Peyer's patch (tissue), 4 donors: ENCODE measurements around the gene PIAS4. TPM values are rescaled to one million over a fixed set of nuclear protein-coding genes. Genes with fewer than 3 reads are reported as not detected.

Experiments used
- DNase-seq, 3 donors: peaks; one replicate each; pipeline ENCODE4 v3.0.0-alpha.2; 2017 to 2019
- H3K27ac ChIP-seq, 4 donors: fragments of 200-600 bp; sonication (generic); one replicate each; pipeline ENCODE4 v1.5.1; 2016 to 2019
- H3K27me3 ChIP-seq, 2 donors: fragments of 200-600 bp; sonication (generic); one replicate each; pipeline ENCODE4 v1.5.1; 2019
- H3K36me3 ChIP-seq, 3 donors: fragments of 200-600 bp; sonication (generic); one replicate each; pipeline ENCODE4 v1.5.1; 2016 to 2019
- H3K4me1 ChIP-seq, 4 donors: fragments of 200-600 bp; sonication (generic); one replicate each; pipeline ENCODE4 v1.5.1; 2016 to 2019
- H3K4me3 ChIP-seq, 4 donors: fragments of 200-600 bp; sonication (generic); 1 replicate in 3 of 4; 2 replicates in 1 of 4; pipeline ENCODE4 v1.5.1; 2016 to 2019; ENCODE audit warnings: mild to moderate bottlenecking in 1 of 4
- H3K9me3 ChIP-seq, 4 donors: fragments of 200-600 bp; sonication (generic); one replicate each; pipeline ENCODE4 v1.5.1; 2016 to 2019; ENCODE audit warnings: mild to moderate bottlenecking in 1 of 4
- POLR2A ChIP-seq, 2 donors: fragments of 450-650 bp; IDR thresholded peaks; one replicate each; pipeline ENCODE4 v1.5.1; 2017; ENCODE audit warnings: antibody characterized with exemption in 2 of 2, mild to moderate bottlenecking in 2 of 2, moderate library complexity in 2 of 2
- total RNA-seq, 4 donors: library from RNA; depleted of rRNA; stranded (reverse); fragments of >200 nt; gene quantifications; one replicate each; pipeline ENCODE4 v1.1.0, GENCODE V29; 2016
- TF ChIP-seq, protein P1 (sequence below), 6 experiments: fragments of 450-650 bp in 4 of 6; fragments of 200-600 bp in 2 of 6; sonication (generic) in 1 of 6; IDR thresholded peaks; one replicate each; pipeline ENCODE4 v1.5.1; 2017 to 2019; ENCODE audit warnings: antibody characterized with exemption in 6 of 6, mild to moderate bottlenecking in 3 of 6, moderate library complexity in 1 of 6

The PIAS4 gene
- total RNA-seq, 4 donors from 2014 or later = 15.9 to 47.9 (median 24.2) TPM

DNA sequence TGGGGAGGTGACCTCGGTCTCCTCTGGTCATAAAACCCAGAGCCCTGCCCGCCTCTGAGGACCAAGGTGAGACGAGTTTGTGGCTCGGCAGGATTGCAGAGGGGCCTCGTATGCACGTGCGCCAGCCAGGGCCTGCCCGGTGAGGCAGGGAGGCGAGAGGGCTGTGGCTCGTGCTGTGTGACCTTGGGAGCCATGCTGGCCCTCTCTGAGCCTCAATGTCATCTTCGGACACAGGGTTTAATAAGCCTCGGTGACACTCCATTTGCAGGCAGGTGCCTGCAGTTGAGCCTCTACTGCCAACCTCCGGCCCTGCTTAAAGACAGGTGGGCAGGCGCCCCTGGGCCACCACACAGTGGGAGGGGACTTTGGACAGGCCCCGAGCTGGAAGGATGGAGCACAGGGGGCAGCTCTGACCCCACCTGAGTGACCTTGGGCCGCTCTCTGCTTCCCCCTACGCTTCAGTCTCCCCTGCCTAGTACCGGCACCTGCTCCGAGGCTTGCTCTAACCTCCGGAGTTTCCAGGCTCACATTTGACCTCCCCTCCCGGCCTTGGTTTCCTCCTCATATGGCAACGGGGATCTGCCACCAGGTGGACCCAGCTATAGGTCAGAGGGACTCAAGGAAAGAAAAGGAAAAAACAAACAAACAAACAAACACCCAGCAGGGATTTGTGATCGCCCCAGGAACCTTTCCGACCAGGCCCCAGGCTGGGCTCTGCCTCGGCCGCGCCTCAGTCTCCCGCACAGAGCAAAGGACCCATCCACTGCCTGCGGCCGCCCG, 56.0 kb downstream of the PIAS4 start:
- Histone ChIP-seq H3K4me3 (peak overlapping the region; percentile 85 to 100 (median 96)), H3K36me3 (peaks cover 0 to 4% (median 0%) of the 10 kb centered on the region in 3 donors), H3K9me3 (no peaks in the 10 kb centered on the region), H3K4me1 (peaks cover 5 to 63% (median 50%) of the 10 kb centered on the region in 4 donors), H3K27ac (peak overlapping the region; percentile 96 to 100 (median 98)), H3K27me3 (no peaks in the 10 kb centered on the region)
- peak in 2 of 3 donors; percentile 63 to 73 for DNase-seq
- TF ChIP-seq, protein P1, sequence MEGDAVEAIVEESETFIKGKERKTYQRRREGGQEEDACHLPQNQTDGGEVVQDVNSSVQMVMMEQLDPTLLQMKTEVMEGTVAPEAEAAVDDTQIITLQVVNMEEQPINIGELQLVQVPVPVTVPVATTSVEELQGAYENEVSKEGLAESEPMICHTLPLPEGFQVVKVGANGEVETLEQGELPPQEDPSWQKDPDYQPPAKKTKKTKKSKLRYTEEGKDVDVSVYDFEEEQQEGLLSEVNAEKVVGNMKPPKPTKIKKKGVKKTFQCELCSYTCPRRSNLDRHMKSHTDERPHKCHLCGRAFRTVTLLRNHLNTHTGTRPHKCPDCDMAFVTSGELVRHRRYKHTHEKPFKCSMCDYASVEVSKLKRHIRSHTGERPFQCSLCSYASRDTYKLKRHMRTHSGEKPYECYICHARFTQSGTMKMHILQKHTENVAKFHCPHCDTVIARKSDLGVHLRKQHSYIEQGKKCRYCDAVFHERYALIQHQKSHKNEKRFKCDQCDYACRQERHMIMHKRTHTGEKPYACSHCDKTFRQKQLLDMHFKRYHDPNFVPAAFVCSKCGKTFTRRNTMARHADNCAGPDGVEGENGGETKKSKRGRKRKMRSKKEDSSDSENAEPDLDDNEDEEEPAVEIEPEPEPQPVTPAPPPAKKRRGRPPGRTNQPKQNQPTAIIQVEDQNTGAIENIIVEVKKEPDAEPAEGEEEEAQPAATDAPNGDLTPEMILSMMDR (IDR thresholded peaks at IDR 0.05) = peak in 1 of 6 experiments; percentile 39
- TF ChIP-seq POLR2A (IDR thresholded peaks at IDR 0.05) = no peak

DNA sequence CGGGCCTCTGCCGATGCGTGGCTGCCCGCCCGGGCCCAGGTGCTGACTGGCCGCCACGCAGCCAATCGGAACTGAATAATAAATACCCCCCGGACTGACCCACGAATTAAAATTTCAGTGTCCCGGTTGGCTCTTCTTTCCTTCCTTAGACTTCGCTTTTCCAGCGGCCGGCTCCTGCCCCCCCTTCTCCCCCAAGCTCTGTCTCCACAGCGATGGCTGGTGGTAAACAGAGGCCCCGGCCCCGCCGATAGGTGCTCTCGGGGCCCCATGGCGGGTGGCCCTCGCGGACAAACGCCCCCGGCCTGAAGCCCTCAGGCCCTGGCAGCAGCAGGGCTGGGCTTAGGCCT, 56.6 kb downstream of the PIAS4 start:
- DNase-seq = peak in 1 of 3 donors; percentile 66
- TF ChIP-seq POLR2A (IDR thresholded peaks at IDR 0.05) = no peak
- TF ChIP-seq, protein P1 (IDR thresholded peaks at IDR 0.05) = no peak
- H3K27ac ChIP-seq = peak overlapping the region; percentile 96 to 100 (median 98)
- H3K4me3 ChIP-seq = peak overlapping the region; percentile 85 to 100 (median 96)
- H3K4me1 ChIP-seq = peaks cover 5 to 63% (median 44%) of the 10 kb centered on the region in 4 donors
- no peaks in the 10 kb centered on the region for H3K27me3 ChIP-seq
- no peaks in the 10 kb centered on the region for H3K9me3 ChIP-seq
- H3K36me3 ChIP-seq = peaks cover 0 to 4% (median 0%) of the 10 kb centered on the region in 3 donors

DNA sequence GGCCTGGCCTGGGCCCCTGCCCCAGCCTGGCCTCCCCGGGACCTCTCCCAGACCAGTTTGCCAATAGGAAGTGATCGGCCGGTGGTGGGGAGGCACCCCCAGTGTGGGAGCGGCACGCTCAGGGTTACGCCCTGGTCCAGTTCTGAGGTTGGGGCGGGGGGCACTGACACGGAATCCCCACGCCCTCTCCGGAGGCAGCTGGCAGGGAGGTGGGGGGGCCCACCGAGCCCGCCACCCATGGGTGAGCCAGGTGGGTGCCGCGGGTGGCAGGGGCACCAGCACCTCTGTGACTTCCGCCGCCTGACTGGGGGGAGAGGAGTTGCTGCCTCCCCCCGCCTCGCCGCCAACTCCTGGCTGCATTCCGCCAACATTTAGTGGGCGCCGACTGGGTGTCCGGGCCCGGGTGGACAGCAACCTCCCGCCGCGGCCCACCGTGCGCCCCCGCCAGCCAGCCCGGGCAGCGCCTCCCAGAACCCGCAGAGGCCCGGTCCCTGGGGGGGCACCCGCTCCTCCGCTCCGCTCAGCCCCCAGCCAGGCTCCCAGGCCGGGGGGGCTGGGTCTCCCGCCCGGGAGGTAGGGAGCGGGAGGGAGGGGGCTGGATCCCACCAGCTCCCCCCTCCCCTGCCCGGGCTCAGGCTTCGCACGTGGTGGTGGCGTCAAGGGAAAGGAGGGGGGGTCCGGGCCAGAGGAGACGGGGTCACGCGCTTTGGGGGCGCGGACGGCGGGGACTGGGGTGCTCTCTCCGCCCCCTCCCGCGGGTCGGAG, 57.1 kb downstream of the PIAS4 start:
- Histone ChIP-seq H3K9me3 (no peaks in the 10 kb centered on the region), H3K4me3 (peak overlapping the region; percentile 85 to 100 (median 96)), H3K27ac (peak overlapping the region; percentile 96 to 100 (median 98)), H3K27me3 (no peaks in the 10 kb centered on the region), H3K4me1 (peaks cover 5 to 62% (median 40%) of the 10 kb centered on the region in 4 donors), H3K36me3 (peaks cover 0 to 4% (median 0%) of the 10 kb centered on the region in 3 donors)
- peak; percentile 74 to 76 (median 74) for DNase-seq
- TF ChIP-seq POLR2A (IDR thresholded peaks at IDR 0.05) = peak; percentile 17 to 55
- TF ChIP-seq, protein P1 (IDR thresholded peaks at IDR 0.05) = no peak

DNA sequence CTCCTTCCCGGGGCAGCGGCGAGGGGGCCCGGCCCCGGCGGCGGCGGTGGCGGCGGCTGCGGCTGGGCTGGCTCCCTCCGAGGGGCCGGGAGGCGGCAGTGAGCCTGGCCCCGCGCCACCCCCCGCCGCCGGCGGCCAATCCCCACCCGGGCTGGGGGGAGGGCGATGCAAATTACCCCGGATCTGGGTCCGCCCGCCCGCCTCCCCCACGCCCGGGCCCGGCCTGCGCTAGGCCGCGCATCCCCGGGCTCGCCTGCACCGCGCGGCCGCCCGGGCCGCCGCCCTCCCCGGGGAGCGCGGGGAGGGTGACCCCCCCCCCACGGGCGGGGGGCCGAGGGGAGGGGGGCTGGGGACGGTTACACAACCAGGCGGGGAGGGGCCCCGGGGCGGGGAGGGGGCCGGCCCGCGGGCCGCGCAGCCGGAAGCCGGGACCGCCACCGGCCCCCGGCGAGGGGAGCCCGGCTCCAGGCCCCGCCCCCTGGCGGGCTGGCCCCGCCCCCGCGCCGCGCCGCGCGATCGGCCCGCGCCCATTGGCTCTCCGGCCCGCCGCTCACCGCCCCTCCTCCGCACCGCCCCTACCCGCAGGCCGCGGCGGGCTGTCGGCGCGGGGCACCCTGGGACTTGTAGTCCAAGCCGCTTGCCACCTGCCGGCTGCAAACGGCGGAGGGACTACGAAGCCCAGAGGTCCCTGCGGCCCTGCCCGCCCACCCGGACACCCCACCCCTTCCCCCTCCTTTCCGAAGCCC, 58.1 kb downstream of the PIAS4 start:
- peak; percentile 95 to 98 (median 97) for DNase-seq
- peak in 1 of 2 donors; percentile 29 for TF ChIP-seq POLR2A (IDR thresholded peaks at IDR 0.05)
- TF ChIP-seq, protein P1 (IDR thresholded peaks at IDR 0.05) = peak in 2 of 6 experiments; percentile 11 to 26
- Histone ChIP-seq H3K27me3 (no peaks in the 10 kb centered on the region), H3K4me3 (peak overlapping the region; percentile 99 to 100 (median 100)), H3K36me3 (peaks cover 0 to 4% (median 0%) of the 10 kb centered on the region in 3 donors), H3K9me3 (no peaks in the 10 kb centered on the region), H3K27ac (peak overlapping the region; percentile 99 to 100 (median 100)), H3K4me1 (peaks cover 0 to 52% (median 32%) of the 10 kb centered on the region in 4 donors)

DNA sequence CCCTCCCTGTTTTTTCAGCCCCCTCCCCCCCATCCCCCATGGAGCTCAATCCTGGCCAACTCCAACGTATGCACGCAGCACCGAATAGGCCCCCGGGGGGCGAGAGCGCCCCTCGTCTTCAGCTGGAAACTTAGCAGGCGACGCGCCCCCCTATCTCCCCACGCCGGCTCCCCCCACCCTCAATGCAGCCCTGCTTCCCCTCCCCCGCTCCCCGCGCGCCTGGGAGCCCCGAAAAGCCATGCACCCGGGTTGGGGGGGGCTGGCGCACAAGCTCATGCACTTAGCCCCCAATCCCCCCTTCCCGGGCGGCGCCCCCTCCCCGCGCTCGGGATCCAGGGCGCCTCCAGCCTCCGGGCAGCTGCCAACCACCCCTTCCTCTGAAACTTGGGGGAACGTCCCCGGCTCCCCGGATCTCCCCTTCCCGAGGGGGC, 58.7 kb downstream of the PIAS4 start:
- peaks cover 0 to 46% (median 27%) of the 10 kb centered on the region in 4 donors for H3K4me1 ChIP-seq
- no peak for TF ChIP-seq POLR2A (IDR thresholded peaks at IDR 0.05)
- TF ChIP-seq, protein P1 (IDR thresholded peaks at IDR 0.05) = no peak
- H3K9me3 ChIP-seq = no peaks in the 10 kb centered on the region
- peak; percentile 71 to 81 (median 74) for DNase-seq
- peaks cover 0 to 4% (median 0%) of the 10 kb centered on the region in 3 donors for H3K36me3 ChIP-seq
- H3K27ac ChIP-seq = peak overlapping the region; percentile 99 to 100 (median 100)
- peak overlapping the region; percentile 99 to 100 (median 100) for H3K4me3 ChIP-seq
- H3K27me3 ChIP-seq = no peaks in the 10 kb centered on the region
